ENCODE results near the gene CAVIN2. TPM values are rescaled to one million over a fixed set of nuclear protein-coding genes. Genes with fewer than 3 reads are reported as not detected.

CAVIN2 gene
- polyA plus RNA-seq, 1 of the 3 experiments (the other 2 are of a cell fraction): 1.5 TPM

DNA sequence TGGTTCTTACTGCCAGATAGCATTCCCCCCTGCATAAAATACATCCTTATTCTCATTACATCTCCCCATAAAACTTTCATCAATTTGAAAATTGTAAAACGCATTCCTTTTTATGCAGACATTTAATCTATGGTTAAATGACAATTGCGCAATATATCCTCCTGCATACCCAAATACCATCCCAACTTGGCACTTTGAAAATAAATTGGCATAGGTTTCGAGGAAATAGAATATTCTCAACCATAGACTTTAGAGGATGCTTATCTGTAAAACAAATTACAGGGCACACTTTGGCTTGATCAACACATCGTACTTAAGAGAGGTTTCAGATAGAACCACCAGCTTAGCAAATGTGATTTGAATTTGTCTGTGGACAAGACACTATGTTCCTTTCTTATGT, 31.0 kb upstream of the CAVIN2 start:
- no peak for DNase-seq
- H3K9me3 ChIP-seq: no peaks in the 10 kb centered on the region

More for the DNA sequence above, 31.0 kb upstream of the CAVIN2 start:
- no peaks in the 10 kb centered on the region for H3K27me3 ChIP-seq (ENCODE audit: insufficient read depth)
- H3K4me2 ChIP-seq: no peak overlapping the region
- peak overlapping the region in 1 of 2 experiments; percentile 42; a peak in 1 of 4 replicates for H3K27ac ChIP-seq (ENCODE audit: low read depth in 2 of 2, low read length in 1 of 2)
- H3K36me3 ChIP-seq (replicated peaks in 1 of 2; ENCODE audit: control insufficient read depth in 1 of 2, insufficient read depth in 2 of 2, low read length in 1 of 2): no peaks in the 10 kb centered on the region
- H3K9me2 ChIP-seq: no peaks in the 10 kb centered on the region
- H3F3A ChIP-seq (replicated peaks; ENCODE audit: insufficient read depth): no peaks in the 10 kb centered on the region
- TF ChIP-seq RAD21 (IDR thresholded peaks at IDR 0.05; ENCODE audit: low read length) (no peak), POLR2AphosphoS5 (IDR thresholded peaks at IDR 0.05; ENCODE audit: low read depth, low read length) (no peak), JUND (IDR thresholded peaks at IDR 0.05) (no peak), FOXM1 (IDR thresholded peaks at IDR 0.05; ENCODE audit: low read depth) (no peak), TEAD4 (IDR thresholded peaks at IDR 0.05; ENCODE audit: borderline replicate concordance, insufficient read depth) (no peak), FOSL2 (IDR thresholded peaks at IDR 0.05; ENCODE audit: borderline replicate concordance, low read depth) (no peak), TAF1 (IDR thresholded peaks at IDR 0.05; ENCODE audit: borderline replicate concordance, low read depth, low read length) (no peak), YY1 (IDR thresholded peaks at IDR 0.05; ENCODE audit: low read depth) (no peak), CHD2 (IDR thresholded peaks at IDR 0.05; ENCODE audit: low read length, partially characterized antibody) (no peak), SIN3A (IDR thresholded peaks at IDR 0.05; ENCODE audit: borderline replicate concordance, low read depth, low read length) (no peak), NRF1 (IDR thresholded peaks at IDR 0.05; ENCODE audit: low read depth, low read length) (no peak), GATA2 (CRISPR knock-in tag; IDR thresholded peaks at IDR 0.05) (no peak)
- TF ChIP-seq, protein P1, sequence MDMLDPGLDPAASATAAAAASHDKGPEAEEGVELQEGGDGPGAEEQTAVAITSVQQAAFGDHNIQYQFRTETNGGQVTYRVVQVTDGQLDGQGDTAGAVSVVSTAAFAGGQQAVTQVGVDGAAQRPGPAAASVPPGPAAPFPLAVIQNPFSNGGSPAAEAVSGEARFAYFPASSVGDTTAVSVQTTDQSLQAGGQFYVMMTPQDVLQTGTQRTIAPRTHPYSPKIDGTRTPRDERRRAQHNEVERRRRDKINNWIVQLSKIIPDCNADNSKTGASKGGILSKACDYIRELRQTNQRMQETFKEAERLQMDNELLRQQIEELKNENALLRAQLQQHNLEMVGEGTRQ (IDR thresholded peaks at IDR 0.05; ENCODE audit: borderline replicate concordance, low read depth, low read length): no peak
- TF ChIP-seq, protein P2, sequence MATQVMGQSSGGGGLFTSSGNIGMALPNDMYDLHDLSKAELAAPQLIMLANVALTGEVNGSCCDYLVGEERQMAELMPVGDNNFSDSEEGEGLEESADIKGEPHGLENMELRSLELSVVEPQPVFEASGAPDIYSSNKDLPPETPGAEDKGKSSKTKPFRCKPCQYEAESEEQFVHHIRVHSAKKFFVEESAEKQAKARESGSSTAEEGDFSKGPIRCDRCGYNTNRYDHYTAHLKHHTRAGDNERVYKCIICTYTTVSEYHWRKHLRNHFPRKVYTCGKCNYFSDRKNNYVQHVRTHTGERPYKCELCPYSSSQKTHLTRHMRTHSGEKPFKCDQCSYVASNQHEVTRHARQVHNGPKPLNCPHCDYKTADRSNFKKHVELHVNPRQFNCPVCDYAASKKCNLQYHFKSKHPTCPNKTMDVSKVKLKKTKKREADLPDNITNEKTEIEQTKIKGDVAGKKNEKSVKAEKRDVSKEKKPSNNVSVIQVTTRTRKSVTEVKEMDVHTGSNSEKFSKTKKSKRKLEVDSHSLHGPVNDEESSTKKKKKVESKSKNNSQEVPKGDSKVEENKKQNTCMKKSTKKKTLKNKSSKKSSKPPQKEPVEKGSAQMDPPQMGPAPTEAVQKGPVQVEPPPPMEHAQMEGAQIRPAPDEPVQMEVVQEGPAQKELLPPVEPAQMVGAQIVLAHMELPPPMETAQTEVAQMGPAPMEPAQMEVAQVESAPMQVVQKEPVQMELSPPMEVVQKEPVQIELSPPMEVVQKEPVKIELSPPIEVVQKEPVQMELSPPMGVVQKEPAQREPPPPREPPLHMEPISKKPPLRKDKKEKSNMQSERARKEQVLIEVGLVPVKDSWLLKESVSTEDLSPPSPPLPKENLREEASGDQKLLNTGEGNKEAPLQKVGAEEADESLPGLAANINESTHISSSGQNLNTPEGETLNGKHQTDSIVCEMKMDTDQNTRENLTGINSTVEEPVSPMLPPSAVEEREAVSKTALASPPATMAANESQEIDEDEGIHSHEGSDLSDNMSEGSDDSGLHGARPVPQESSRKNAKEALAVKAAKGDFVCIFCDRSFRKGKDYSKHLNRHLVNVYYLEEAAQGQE (IDR thresholded peaks at IDR 0.05; ENCODE audit: low read depth, low read length): no peak
- TF ChIP-seq, protein P3, sequence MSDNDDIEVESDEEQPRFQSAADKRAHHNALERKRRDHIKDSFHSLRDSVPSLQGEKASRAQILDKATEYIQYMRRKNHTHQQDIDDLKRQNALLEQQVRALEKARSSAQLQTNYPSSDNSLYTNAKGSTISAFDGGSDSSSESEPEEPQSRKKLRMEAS (IDR thresholded peaks at IDR 0.05; ENCODE audit: low read depth): no peak
- TF ChIP-seq, protein P4, sequence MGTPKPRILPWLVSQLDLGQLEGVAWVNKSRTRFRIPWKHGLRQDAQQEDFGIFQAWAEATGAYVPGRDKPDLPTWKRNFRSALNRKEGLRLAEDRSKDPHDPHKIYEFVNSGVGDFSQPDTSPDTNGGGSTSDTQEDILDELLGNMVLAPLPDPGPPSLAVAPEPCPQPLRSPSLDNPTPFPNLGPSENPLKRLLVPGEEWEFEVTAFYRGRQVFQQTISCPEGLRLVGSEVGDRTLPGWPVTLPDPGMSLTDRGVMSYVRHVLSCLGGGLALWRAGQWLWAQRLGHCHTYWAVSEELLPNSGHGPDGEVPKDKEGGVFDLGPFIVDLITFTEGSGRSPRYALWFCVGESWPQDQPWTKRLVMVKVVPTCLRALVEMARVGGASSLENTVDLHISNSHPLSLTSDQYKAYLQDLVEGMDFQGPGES (IDR thresholded peaks at IDR 0.05; ENCODE audit: low read depth, low read length): no peak
- TF ChIP-seq, protein P5, sequence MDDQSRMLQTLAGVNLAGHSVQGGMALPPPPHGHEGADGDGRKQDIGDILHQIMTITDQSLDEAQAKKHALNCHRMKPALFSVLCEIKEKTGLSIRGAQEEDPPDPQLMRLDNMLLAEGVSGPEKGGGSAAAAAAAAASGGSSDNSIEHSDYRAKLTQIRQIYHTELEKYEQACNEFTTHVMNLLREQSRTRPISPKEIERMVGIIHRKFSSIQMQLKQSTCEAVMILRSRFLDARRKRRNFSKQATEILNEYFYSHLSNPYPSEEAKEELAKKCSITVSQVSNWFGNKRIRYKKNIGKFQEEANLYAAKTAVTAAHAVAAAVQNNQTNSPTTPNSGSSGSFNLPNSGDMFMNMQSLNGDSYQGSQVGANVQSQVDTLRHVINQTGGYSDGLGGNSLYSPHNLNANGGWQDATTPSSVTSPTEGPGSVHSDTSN (IDR thresholded peaks at IDR 0.05): no peak
- 80% methylated on average over 4 of the region's 4 CpGs for WGBS (ENCODE audit: low lambda C conversion rate)
- CTCF ChIA-PET: interaction anchor here (1.3 kb wide), 1 partner anchor 284 kb away, joined by 5 read pairs; no protein-coding TSS in a partner anchor
- H3K4me3 ChIP-seq (ENCODE audit: low read depth in 2 of 2, low read length in 1 of 2): no peak overlapping the region
- H3K9ac ChIP-seq: no peak overlapping the region
- H2AFZ ChIP-seq (ENCODE audit: low read depth): no peak overlapping the region
- peaks cover 0 to 5% of the 10 kb centered on the region in 2 experiments; a peak in 1 of 4 replicates for H3K4me1 ChIP-seq (ENCODE audit: control insufficient read depth in 1 of 2, insufficient read depth in 2 of 2, low read depth in 1 of 2, low read length in 1 of 2)
- POLR2A ChIA-PET: no interaction called here
- H4K20me1 ChIP-seq (ENCODE audit: insufficient read depth): no peaks in the 10 kb centered on the region
- H3K79me2 ChIP-seq (ENCODE audit: insufficient read depth): no peaks in the 10 kb centered on the region

All from SK-N-SH (cell line).